WTC11 (cell line): ENCODE data around the gene PMF1. TPM values are rescaled to one million over a fixed set of nuclear protein-coding genes. Genes with fewer than 3 reads are reported as not detected.
A peak's percentile ranks its signal among the peaks of the same experiment; 100 is the strongest.

ENCODE experiments used
- ATAC-seq: fragments of 200-7000 bp; cut with Tn5 transposase; 2 replicates; pipeline ENCODE4 v1.10.0; 2021; ENCODE audit warnings: mild to moderate bottlenecking, moderate library complexity
- CTCF ChIA-PET: fragments of 300-600 bp; sonication (Branson Sonifier 250); formaldehyde crosslinking; loops from one replicate; lab custom pipeline; 2021; ENCODE audit warnings: antibody characterized with exemption; lab: Charles Lee
- POLR2A ChIA-PET: fragments of 350-600 bp; sonication (Branson Sonifier 250); formaldehyde crosslinking; loops from one replicate; lab custom pipeline; 2021; ENCODE audit warnings: antibody characterized with exemption; lab: Charles Lee
- DNase-seq: peaks from one replicate; pipeline ENCODE4 v3.0.0; 2021; ENCODE audit warnings: low spot score
- H3K27ac Mint-ChIP-seq: 2 replicates; pipeline ENCODE4 v1.8.0; 2021; ENCODE audit warnings: mixed read lengths
- H3K27me3 Mint-ChIP-seq: 2 replicates; pipeline ENCODE4 v1.8.0; 2021; ENCODE audit warnings: low read depth, mild to moderate bottlenecking, moderate library complexity, mixed read lengths
- H3K36me3 Mint-ChIP-seq: 2 replicates; pipeline ENCODE4 v1.8.0; 2021; ENCODE audit warnings: mixed read lengths
- H3K4me1 Mint-ChIP-seq: 2 replicates; pipeline ENCODE4 v1.8.0; 2022; ENCODE audit warnings: mixed read lengths
- H3K4me3 Mint-ChIP-seq: 2 replicates; pipeline ENCODE4 v1.8.0; 2021; ENCODE audit warnings: mild to moderate bottlenecking, moderate library complexity, mixed read lengths
- H3K9me3 Mint-ChIP-seq: 2 replicates; pipeline ENCODE4 v1.8.0; 2021; ENCODE audit warnings: mixed read lengths
- ETV6 ChIP-seq: sonication (generic); formaldehyde crosslinking; IDR thresholded peaks from 2 replicates; pipeline ENCODE4 v1.8.1; 2022; ENCODE audit warnings: mild to moderate bottlenecking, missing genetic modification reagents
- FOXP1 ChIP-seq: sonication (generic); formaldehyde crosslinking; IDR thresholded peaks from 2 replicates; pipeline ENCODE4 v1.8.0; 2022; ENCODE audit warnings: missing genetic modification reagents, mild to moderate bottlenecking, moderate library complexity, borderline replicate concordance
- IRF2 ChIP-seq: sonication (generic); formaldehyde crosslinking; IDR thresholded peaks from 2 replicates; pipeline ENCODE4 v1.8.0; 2022; ENCODE audit warnings: low read depth, missing genetic modification reagents, borderline replicate concordance
- NR3C1 ChIP-seq: sonication (generic); formaldehyde crosslinking; conservative IDR thresholded peaks from 2 replicates; pipeline ENCODE4 v1.8.1; 2023; ENCODE audit warnings: low read depth, mild to moderate bottlenecking, missing genetic modification reagents
- SOX15 ChIP-seq: fragments of 250-450 bp; sonication (Bioruptor Pico); IDR thresholded peaks from 2 replicates; pipeline ENCODE4 v1.9.0; 2021; ENCODE audit warnings: mild to moderate bottlenecking
- TEAD1 ChIP-seq: sonication (generic); formaldehyde crosslinking; IDR thresholded peaks from 2 replicates; pipeline ENCODE4 v1.8.0; 2022; ENCODE audit warnings: mild to moderate bottlenecking, missing genetic modification reagents
- ZNF138 ChIP-seq: sonication (generic); formaldehyde crosslinking; conservative IDR thresholded peaks from 2 replicates; pipeline ENCODE4 v1.8.1; 2022; ENCODE audit warnings: mild to moderate bottlenecking, moderate library complexity, missing genetic modification reagents
- total RNA-seq: library from RNA; stranded (reverse); gene quantifications from 3 replicates; pipeline ENCODE4 v1.2.3, GENCODE V29; 2021
- TF ChIP-seq, protein P1 (sequence below): fragments of 250-450 bp; sonication (Bioruptor Pico); IDR thresholded peaks from 2 replicates; pipeline ENCODE4 v1.9.0; 2021; ENCODE audit warnings: mild to moderate bottlenecking, borderline replicate concordance
- TF ChIP-seq, protein P2 (sequence below): sonication (generic); formaldehyde crosslinking; IDR thresholded peaks from 2 replicates; pipeline ENCODE4 v1.8.0; 2023; ENCODE audit warnings: missing genetic modification reagents
- TF ChIP-seq, protein P3 (sequence below): fragments of 250-450 bp; sonication (Bioruptor Pico); IDR thresholded peaks from 2 replicates; pipeline ENCODE4 v1.8.0; 2021; ENCODE audit warnings: mild to moderate bottlenecking
- TF ChIP-seq, protein P4 (sequence below): sonication (generic); formaldehyde crosslinking; IDR thresholded peaks from 2 replicates; pipeline ENCODE4 v1.8.0; 2022; ENCODE audit warnings: mild to moderate bottlenecking, missing genetic modification reagents
- TF ChIP-seq, protein P5 (sequence below): sonication (generic); formaldehyde crosslinking; conservative IDR thresholded peaks from 2 replicates; pipeline ENCODE4 v1.8.1; 2023; ENCODE audit warnings: mild to moderate bottlenecking, low read depth, missing genetic modification reagents, moderate library complexity
- TF ChIP-seq, protein P6 (sequence below): fragments of 250-450 bp; sonication (Bioruptor Pico); conservative IDR thresholded peaks from 2 replicates; pipeline ENCODE4 v1.9.0; 2021; ENCODE audit warnings: mild to moderate bottlenecking
- TF ChIP-seq, protein P7 (sequence below): sonication (generic); formaldehyde crosslinking; IDR thresholded peaks from 2 replicates; pipeline ENCODE4 v1.8.1; 2023; ENCODE audit warnings: mild to moderate bottlenecking, moderate library complexity, missing genetic modification reagents
- TF ChIP-seq, protein P8 (sequence below): sonication (generic); formaldehyde crosslinking; IDR thresholded peaks from 2 replicates; pipeline ENCODE4 v1.8.0; 2023; ENCODE audit warnings: mild to moderate bottlenecking, missing genetic modification reagents

Gene PMF1
- total RNA-seq, 1 experiment from 2014 or later = 129 TPM

DNA sequence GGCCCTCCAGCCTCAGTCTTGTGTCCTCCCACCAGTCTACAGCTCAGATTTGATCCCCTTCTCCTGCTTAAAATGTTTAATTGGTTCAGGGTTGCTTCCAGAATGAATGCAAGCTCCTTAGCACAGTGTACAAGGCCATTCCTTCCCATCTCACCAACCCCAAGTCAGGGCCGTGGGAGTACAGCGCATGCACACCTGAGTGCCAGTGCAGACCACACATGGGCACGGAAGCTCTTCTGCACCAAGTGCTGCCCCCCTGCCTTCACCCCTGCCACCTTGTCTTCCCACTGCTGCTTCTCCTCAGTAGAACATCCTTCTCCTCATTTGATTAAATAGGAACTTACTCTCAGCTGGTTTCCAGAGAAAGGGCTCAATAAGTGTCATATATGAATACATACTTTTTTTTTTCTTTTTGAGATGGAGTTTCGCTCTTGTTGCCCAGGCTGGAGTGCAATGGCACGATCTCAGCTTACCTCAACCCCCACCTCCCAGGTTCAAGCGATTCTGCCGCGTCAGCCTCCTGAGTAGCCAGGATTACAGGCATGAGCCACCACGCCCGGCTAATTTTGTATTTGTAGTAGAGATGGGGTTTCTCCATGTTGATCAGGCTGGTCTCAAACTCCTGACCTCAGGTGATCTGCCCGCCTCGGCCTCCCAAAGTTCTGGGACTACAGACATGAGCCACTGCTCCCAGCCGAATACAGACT is 9.3 kb downstream of the PMF1 start (continued):
- TF ChIP-seq, protein P1, sequence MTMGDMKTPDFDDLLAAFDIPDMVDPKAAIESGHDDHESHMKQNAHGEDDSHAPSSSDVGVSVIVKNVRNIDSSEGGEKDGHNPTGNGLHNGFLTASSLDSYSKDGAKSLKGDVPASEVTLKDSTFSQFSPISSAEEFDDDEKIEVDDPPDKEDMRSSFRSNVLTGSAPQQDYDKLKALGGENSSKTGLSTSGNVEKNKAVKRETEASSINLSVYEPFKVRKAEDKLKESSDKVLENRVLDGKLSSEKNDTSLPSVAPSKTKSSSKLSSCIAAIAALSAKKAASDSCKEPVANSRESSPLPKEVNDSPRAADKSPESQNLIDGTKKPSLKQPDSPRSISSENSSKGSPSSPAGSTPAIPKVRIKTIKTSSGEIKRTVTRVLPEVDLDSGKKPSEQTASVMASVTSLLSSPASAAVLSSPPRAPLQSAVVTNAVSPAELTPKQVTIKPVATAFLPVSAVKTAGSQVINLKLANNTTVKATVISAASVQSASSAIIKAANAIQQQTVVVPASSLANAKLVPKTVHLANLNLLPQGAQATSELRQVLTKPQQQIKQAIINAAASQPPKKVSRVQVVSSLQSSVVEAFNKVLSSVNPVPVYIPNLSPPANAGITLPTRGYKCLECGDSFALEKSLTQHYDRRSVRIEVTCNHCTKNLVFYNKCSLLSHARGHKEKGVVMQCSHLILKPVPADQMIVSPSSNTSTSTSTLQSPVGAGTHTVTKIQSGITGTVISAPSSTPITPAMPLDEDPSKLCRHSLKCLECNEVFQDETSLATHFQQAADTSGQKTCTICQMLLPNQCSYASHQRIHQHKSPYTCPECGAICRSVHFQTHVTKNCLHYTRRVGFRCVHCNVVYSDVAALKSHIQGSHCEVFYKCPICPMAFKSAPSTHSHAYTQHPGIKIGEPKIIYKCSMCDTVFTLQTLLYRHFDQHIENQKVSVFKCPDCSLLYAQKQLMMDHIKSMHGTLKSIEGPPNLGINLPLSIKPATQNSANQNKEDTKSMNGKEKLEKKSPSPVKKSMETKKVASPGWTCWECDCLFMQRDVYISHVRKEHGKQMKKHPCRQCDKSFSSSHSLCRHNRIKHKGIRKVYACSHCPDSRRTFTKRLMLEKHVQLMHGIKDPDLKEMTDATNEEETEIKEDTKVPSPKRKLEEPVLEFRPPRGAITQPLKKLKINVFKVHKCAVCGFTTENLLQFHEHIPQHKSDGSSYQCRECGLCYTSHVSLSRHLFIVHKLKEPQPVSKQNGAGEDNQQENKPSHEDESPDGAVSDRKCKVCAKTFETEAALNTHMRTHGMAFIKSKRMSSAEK (CRISPR knock-in tag) = no peak
- TF ChIP-seq, protein P2, sequence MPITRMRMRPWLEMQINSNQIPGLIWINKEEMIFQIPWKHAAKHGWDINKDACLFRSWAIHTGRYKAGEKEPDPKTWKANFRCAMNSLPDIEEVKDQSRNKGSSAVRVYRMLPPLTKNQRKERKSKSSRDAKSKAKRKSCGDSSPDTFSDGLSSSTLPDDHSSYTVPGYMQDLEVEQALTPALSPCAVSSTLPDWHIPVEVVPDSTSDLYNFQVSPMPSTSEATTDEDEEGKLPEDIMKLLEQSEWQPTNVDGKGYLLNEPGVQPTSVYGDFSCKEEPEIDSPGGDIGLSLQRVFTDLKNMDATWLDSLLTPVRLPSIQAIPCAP = no peak
- TF ChIP-seq NR3C1 (CRISPR knock-in tag) = no peak
- TF ChIP-seq, protein P3, sequence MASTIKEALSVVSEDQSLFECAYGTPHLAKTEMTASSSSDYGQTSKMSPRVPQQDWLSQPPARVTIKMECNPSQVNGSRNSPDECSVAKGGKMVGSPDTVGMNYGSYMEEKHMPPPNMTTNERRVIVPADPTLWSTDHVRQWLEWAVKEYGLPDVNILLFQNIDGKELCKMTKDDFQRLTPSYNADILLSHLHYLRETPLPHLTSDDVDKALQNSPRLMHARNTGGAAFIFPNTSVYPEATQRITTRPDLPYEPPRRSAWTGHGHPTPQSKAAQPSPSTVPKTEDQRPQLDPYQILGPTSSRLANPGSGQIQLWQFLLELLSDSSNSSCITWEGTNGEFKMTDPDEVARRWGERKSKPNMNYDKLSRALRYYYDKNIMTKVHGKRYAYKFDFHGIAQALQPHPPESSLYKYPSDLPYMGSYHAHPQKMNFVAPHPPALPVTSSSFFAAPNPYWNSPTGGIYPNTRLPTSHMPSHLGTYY (CRISPR knock-in tag) = no peak
- TF ChIP-seq, protein P4, sequence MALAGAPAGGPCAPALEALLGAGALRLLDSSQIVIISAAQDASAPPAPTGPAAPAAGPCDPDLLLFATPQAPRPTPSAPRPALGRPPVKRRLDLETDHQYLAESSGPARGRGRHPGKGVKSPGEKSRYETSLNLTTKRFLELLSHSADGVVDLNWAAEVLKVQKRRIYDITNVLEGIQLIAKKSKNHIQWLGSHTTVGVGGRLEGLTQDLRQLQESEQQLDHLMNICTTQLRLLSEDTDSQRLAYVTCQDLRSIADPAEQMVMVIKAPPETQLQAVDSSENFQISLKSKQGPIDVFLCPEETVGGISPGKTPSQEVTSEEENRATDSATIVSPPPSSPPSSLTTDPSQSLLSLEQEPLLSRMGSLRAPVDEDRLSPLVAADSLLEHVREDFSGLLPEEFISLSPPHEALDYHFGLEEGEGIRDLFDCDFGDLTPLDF (CRISPR knock-in tag) = no peak
- TF ChIP-seq, all 79 proteins: peak for 0

DNA sequence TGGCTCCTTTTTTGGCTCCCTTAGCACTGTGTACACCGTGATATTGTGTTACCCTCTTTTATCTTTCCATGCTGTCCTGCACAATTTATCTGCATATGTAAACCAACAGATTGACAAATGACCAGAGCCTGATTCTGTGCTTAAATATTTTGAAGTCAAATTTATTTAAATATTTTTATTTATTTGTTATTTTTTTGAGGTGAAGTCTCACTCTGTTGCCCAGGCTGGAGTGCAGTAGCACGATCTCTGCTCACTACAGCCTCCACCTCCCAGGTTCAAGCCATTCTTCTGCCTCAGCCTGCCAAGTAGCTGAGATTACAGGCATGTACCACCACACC is 12.8 kb downstream of the PMF1 start:
- H3K36me3 Mint-ChIP-seq = peaks cover 51% of the 10 kb centered on the region
- H3K4me1 Mint-ChIP-seq = peaks cover 4% of the 10 kb centered on the region
- H3K27me3 Mint-ChIP-seq = no peaks in the 10 kb centered on the region
- ATAC-seq (no peak), DNase-seq (no peak)
- TF ChIP-seq TEAD1 (CRISPR knock-in tag) (no peak), IRF2 (CRISPR knock-in tag) (no peak), FOXP1 (CRISPR knock-in tag) (no peak), ETV6 (CRISPR knock-in tag) (no peak), SOX15 (CRISPR knock-in tag) (no peak), ZNF138 (CRISPR knock-in tag) (no peak)
- TF ChIP-seq, protein P5, sequence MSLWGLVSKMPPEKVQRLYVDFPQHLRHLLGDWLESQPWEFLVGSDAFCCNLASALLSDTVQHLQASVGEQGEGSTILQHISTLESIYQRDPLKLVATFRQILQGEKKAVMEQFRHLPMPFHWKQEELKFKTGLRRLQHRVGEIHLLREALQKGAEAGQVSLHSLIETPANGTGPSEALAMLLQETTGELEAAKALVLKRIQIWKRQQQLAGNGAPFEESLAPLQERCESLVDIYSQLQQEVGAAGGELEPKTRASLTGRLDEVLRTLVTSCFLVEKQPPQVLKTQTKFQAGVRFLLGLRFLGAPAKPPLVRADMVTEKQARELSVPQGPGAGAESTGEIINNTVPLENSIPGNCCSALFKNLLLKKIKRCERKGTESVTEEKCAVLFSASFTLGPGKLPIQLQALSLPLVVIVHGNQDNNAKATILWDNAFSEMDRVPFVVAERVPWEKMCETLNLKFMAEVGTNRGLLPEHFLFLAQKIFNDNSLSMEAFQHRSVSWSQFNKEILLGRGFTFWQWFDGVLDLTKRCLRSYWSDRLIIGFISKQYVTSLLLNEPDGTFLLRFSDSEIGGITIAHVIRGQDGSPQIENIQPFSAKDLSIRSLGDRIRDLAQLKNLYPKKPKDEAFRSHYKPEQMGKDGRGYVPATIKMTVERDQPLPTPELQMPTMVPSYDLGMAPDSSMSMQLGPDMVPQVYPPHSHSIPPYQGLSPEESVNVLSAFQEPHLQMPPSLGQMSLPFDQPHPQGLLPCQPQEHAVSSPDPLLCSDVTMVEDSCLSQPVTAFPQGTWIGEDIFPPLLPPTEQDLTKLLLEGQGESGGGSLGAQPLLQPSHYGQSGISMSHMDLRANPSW (CRISPR knock-in tag) = no peak
- TF ChIP-seq, protein P6, sequence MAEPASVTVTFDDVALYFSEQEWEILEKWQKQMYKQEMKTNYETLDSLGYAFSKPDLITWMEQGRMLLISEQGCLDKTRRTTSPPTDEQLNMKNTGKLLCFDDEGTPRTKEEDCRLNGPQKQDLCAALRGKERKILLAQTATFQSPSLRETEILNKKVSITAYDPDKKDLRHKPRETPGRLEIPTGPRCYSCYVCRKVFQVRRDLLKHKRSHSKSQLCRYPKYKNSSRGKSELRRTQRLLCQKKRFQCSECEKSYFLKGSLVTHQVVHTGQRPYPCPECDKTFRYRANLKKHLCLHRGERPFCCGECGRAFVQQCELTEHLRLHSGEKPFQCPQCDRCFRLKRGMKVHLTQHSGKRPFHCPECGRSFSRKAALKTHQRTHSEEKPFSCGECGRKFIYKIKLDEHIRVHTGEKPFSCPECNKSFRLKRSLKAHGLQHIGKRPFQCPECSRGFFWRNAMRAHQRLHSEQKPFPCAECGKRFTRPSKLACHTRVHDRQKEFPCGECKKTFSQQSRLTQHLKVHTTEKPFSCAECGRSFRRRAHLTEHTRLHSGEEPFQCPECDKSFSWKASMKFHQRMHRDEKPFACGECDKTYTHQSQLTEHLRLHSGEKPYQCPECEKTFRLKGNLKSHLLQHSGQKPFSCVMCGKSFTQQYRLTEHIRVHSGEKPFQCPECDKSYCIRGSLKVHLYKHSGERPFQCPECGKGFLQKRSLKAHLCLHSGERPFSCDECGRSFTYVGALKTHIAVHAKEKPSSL (CRISPR knock-in tag) = no peak
- TF ChIP-seq, protein P7, sequence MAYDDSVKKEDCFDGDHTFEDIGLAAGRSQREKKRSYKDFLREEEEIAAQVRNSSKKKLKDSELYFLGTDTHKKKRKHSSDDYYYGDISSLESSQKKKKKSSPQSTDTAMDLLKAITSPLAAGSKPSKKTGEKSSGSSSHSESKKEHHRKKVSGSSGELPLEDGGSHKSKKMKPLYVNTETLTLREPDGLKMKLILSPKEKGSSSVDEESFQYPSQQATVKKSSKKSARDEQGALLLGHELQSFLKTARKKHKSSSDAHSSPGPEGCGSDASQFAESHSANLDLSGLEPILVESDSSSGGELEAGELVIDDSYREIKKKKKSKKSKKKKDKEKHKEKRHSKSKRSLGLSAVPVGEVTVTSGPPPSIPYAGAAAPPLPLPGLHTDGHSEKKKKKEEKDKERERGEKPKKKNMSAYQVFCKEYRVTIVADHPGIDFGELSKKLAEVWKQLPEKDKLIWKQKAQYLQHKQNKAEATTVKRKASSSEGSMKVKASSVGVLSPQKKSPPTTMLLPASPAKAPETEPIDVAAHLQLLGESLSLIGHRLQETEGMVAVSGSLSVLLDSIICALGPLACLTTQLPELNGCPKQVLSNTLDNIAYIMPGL (CRISPR knock-in tag) = no peak
- TF ChIP-seq, protein P3 (CRISPR knock-in tag) = no peak
- TF ChIP-seq, protein P8, sequence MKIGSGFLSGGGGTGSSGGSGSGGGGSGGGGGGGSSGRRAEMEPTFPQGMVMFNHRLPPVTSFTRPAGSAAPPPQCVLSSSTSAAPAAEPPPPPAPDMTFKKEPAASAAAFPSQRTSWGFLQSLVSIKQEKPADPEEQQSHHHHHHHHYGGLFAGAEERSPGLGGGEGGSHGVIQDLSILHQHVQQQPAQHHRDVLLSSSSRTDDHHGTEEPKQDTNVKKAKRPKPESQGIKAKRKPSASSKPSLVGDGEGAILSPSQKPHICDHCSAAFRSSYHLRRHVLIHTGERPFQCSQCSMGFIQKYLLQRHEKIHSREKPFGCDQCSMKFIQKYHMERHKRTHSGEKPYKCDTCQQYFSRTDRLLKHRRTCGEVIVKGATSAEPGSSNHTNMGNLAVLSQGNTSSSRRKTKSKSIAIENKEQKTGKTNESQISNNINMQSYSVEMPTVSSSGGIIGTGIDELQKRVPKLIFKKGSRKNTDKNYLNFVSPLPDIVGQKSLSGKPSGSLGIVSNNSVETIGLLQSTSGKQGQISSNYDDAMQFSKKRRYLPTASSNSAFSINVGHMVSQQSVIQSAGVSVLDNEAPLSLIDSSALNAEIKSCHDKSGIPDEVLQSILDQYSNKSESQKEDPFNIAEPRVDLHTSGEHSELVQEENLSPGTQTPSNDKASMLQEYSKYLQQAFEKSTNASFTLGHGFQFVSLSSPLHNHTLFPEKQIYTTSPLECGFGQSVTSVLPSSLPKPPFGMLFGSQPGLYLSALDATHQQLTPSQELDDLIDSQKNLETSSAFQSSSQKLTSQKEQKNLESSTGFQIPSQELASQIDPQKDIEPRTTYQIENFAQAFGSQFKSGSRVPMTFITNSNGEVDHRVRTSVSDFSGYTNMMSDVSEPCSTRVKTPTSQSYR (CRISPR knock-in tag) = no peak
- CTCF ChIA-PET = interaction anchor here (0.6 to 10.2 kb wide), 42 partner anchors 12 to 843 kb away, joined by 3 to 358 read pairs (median 6); partner anchors contain the start of genes LMNA, PAQR6, PMF1 and SEMA4A
- peak overlapping the region; percentile 42 for H3K27ac Mint-ChIP-seq
- H3K4me3 Mint-ChIP-seq = no peak overlapping the region
- POLR2A ChIA-PET = interaction anchor here (1.0 to 1.5 kb wide), 3 partner anchors 13 to 84 kb away, joined by 5 to 10 read pairs (median 10); partner anchors contain the start of gene PMF1
- no peaks in the 10 kb centered on the region for H3K9me3 Mint-ChIP-seq
